Embryonic facial prominence (tissue), 1 donor: Measurements from ENCODE around the gene TTC21B.
"Not testable (repeated sequence)": the region's sequence is repeated elsewhere in the genome, so short reads cannot be mapped to it uniquely, and the experiment has no call there.

Experiments used
- DNase-seq: peaks from one replicate; pipeline ENCODE4 v3.0.0-alpha.2; 2016; ENCODE audit errors: extremely low spot score

Gene TTC21B

DNA sequence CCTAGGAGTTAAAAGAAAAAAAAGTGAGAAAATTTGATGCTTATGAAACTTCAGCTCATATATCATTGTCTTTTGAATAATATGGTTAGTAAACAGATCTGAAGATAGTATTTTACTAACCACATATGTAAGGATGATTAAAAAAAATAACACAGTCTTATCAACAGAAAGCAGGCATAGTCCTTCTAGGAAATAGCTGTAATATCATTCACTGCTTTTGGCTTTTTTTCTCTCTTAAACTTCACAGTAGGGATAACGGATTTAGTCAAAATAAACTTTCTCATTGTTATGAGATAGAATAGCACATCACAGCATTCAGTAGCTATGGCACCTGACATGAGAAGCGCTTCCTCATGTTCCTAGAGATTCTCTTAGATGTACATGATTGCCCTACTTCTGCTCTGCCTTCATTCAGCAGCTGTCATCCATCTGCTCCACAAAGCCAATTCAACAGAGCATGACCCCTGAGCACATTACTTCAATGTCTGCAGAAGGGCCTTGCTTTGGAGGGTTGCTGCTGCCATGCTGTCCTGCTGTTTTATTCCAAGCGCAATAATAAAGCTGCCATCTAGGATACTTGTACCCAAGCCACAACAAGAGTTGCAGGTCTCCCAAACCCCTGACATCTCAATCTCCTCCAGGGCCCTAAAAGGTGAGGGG is 67.0 kb downstream of the TTC21B start:
- no peak for DNase-seq

GRCh38 chr2:165877565-165878550 is 75.7 kb downstream of the TTC21B start:
- DNase-seq: no peak

DNA sequence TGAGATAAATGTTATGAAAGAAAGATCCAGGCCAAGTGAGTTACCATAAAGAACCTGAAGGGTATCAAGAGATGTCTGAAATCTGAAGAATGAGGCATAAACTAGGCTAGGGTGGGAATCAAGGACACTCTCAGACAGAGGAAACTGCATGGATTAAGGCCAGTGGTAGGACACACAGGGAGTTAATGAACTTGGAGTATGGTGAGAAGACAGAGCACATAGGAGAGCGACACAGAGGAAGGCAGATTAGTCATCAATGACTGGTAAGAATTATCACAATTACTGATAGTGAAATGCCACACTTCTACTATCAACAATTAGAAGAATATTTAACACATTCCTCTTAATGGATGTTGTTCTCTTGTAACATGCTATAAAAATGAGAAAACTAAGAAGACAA is 76.9 kb downstream of the TTC21B start:
- no peak for DNase-seq

DNA sequence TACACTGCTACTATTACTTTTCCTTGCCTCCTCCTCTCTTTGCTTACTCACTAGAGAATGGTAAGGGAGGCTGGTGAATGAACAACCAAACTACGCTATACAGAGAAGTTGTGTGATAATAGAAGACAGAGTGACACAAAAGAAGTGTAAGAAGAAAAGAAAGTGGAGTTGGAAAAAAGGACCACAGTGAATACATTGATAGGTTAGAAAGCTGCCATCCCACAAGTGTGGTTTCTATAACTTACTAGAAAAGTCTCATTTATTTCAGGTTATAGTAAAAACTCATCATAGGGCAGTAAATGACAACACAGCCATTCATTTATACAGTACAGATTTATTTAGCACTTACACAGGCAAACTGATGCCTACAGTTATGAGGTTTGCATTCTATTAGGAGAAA is 77.3 kb downstream of the TTC21B start:
- no peak for DNase-seq

DNA sequence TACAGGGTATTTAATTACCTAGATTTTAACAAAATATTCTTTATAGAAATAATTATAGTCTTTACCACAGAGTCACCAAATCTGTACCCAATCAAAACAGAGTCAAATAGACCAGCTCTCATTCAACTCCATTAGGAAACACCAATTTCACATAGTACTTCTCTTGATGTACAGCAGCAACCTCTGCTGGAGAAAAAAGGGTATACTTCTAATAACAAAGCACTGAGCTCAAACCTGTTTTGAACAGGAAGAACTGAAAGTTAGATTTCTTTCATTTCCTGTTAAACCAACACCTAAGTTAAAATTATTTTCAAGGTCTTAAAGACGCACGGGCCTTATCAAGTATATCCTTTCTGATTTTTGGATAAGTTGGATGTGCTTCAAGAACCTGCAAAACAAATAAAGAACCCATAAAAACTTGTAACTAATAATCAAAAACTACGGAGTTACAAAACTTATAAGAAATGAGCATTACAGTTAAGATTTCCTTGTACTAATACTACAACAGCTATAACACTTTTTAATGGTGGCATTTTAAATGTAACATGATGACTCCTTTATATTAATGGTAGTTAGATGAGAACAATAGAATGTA is 79.0 kb downstream of the TTC21B start:
- peak; percentile 73 for DNase-seq

GRCh38 chr2:165872101-165872791 is 81.3 kb downstream of the TTC21B start:
- no peak for DNase-seq

DNA sequence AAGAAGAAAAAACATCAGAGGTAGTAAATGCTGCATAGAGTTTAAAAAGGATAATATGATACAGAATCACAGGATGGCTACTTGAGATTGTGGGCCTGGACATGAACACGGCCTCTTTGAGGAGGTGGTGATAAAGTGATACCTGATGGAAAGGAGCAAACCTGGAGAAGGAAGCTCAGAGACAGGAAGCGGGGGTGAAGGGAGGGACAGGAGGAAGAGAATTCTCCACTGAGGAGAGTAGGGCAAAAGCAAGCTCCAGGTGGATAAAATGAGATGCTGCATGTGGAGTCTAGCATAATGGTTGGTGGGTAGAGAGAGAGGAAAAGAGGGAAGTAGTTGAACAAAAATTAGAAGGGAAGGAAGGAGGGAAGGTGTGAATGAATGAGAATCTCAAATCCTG is 82.6 kb downstream of the TTC21B start:
- DNase-seq: no peak

DNA sequence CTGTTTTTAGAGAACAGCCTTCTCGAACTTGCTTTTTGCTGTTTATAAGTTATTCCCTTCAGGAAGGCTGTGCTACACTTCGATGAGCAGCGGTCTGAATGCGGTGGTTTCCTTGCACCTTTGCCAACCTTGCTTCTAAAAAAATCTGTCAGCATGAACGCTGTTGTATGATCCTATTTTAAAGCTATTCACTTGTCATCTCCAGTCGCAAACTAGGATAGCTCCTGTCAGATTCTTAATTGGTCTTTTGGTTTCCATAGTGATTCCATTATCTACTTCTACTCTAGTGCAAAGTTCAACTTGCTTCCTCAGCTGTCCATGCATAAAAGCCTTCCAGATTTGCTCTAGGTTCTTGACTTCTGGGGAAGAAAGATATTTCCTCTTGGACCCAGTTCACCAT is 83.2 kb downstream of the TTC21B start:
- DNase-seq: no peak

DNA sequence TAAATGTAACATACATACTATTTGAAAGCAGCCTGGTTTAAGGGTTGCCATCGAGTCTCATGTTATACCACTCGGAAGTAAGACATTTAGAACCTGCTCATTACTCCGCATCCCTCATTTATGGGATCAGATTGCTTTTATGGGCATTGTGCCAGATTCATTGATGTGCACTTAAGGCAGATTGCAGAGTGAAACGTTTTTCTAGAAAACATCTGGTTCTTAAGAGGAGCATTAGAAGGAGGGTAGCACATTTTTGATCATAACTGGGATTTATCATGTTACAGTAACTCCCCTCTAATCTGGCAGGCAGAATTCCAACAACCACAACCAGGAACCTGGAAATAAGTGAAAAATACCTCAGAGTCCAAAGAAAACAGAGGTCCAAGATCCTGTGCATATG is 85.4 kb downstream of the TTC21B start:
- DNase-seq: peak; percentile 48

GRCh38 chr2:165864296-165864695 is 89.3 kb downstream of the TTC21B start:
- DNase-seq: no peak

DNA sequence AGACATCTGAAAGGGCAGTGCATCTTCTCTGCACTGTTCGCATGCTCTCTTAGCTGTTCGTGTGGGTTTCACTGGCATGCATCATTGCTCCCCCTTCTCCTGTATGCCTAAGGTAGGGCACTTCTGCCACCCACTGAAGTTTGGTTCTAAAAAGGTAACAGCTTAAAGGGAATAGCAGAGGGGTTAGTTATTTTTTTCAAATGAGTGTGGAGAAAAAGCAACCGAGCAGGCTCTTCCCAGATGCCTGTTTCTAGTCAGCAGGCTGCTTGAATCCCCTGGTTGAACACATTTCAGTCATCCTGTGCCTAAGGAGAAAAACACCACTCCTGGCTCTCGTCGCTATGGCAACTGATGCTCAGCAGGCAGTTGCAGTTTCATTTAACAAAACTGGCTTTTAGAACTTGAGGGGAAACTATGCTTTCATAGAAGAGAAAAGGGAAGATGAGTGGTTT is 89.7 kb downstream of the TTC21B start:
- DNase-seq: no peak

GRCh38 chr2:165861083-165861482 is 92.5 kb downstream of the TTC21B start:
- DNase-seq: not testable (repeated sequence)

DNA sequence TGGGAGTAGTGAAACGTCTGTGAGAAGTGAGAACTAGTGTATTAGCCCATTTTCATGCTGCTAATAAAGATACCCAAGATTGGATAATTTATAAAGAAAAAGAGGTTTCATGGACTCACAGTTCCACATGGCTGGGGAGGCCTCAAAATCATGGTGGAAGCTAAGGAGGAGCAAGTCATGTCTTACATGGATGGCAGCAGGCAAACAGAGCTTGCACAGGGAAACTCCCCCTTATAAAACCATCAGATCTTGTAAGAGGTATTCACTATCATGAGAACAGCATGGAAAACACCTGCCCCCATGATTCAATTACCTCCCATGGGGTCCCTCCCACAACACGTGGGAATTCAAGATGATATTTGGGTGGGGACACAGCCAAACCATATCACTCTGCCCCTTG is 93.9 kb downstream of the TTC21B start:
- DNase-seq: not testable (repeated sequence)

DNA sequence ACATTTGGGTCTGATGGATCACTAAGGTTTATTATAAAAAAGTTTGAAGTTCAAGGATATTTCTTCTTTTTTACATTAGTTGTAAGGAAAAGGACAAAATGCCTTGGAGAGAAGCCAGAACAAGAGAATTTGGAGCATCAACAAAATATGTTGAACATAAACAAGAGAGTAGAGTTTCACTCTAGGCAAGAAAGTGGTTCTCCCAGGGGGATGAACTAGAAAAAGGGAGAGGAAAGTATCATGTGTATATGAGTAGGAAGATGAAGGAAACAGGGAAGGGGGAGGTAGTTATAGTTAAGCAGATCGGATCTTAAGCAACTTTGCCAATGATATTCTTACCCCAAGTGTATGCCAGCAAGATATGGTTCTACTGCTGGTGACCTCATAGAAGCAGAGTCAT is 95.7 kb downstream of the TTC21B start:
- DNase-seq: no peak

GRCh38 chr2:165852394-165852793 is 101.2 kb downstream of the TTC21B start:
- DNase-seq: no peak

GRCh38 chr2:165847001-165847400 is 106.6 kb downstream of the TTC21B start:
- no peak for DNase-seq

DNA sequence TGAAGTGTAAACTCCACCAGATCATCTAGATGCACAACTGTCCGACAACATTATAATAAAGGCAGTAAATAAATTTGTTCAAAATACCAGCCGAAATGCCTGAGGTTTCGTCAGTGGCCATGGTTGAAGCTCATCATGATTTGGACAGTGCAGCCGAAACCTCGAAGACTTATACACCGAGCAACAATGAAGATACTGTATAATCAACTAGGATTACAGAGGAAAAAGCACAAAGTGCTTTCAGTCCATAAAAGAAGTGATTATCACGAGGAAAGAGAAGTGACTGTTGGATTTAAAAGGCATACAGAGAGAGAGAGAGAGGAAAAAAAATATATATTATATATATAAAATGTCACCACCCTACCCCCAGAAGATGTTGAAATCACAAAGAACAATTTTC is 107.5 kb downstream of the TTC21B start:
- no peak for DNase-seq

DNA sequence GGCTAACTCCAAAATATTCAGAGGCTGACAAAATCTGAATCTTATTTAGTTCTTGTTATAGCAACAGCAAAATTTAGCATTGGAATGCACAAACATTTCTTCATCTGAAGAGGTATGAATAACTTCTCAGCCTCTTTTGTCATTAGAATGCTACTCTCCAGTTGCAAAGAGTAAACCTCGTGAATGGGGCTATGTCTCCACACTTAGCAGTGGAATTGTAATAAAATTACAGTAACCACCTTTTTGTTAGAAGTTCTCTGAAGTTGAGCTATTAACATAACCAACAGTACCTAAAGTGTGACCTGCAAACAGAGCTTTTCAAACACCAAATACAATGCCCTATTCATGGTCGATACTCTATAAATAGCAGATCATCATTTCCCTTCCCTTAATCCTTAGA is 109.4 kb downstream of the TTC21B start:
- no peak for DNase-seq

- peak; percentile 40 for DNase-seq
Measured at GRCh38 chr2:165843351-165843750, 110.2 kb downstream of the TTC21B start.

GRCh38 chr2:165840333-165840958 is 113.1 kb downstream of the TTC21B start:
- no peak for DNase-seq

DNA sequence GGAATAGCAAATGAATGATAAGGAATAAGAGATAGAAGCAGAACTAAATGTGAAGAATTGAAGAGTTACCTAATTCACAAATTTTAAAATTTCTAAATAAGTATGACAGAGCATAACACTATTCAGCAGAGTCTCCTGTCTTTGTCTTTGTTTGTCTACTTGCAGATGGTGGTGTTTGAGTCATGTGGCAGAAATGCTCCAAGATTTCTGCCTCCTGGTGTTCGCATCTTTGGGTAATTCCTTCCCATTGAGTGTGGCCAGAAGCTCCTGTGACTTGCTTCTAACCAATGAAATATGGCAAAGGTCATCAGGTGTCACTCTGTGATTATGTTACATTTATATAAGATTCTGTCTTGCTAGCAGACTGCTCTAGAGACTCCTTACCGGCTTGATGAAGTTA is 114.0 kb downstream of the TTC21B start:
- DNase-seq: no peak
